ENCODE measurements around the gene VMA21. TPM values are rescaled to one million over a fixed set of nuclear protein-coding genes. Genes with fewer than 3 reads are reported as not detected.

VMA21 gene
- total RNA-seq, 2 experiments from 2014 or later, result 19.3 to 19.4 TPM

- no peak overlapping the region for H3K4me3 Mint-ChIP-seq
- ATAC-seq (ENCODE audit: poor library complexity), result no peak
- no peaks in the 10 kb centered on the region for H3K27me3 Mint-ChIP-seq
- intact Hi-C loops (cut with DNase I, micrococcal nuclease), result no loop called here
- DNase-seq, result no peak
- no peak overlapping the region for H3K27ac Mint-ChIP-seq
- no peaks in the 10 kb centered on the region for H3K4me1 ChIP-seq (ENCODE audit: insufficient read depth, low read length)
- POLR2A ChIA-PET, result no interaction called here
- TF ChIP-seq CTCF (IDR thresholded peaks at IDR 0.05), result no peak
- no peak overlapping the region for H3K27ac ChIP-seq (ENCODE audit: low read depth in 1 of 2, low read length in 2 of 2)
- no peaks in the 10 kb centered on the region for H3K36me3 Mint-ChIP-seq (ENCODE audit: low read depth)
- H3K9me3 ChIP-seq (ENCODE audit: control insufficient read depth in 1 of 2, insufficient read depth in 1 of 2, low read length in 2 of 2), result no peaks in the 10 kb centered on the region
- CTCF ChIA-PET, result no interaction called here
- H3K4me1 Mint-ChIP-seq (ENCODE audit: low read depth), result no peaks in the 10 kb centered on the region
- H3K9me3 Mint-ChIP-seq, result no peaks in the 10 kb centered on the region
- no peak overlapping the region for H3K4me3 ChIP-seq (ENCODE audit: low read length)
- no peaks in the 10 kb centered on the region for H3K27me3 ChIP-seq (ENCODE audit: control insufficient read depth in 1 of 2, insufficient read depth in 2 of 2, low read length in 2 of 2)
- no peaks in the 10 kb centered on the region for H3K36me3 ChIP-seq (ENCODE audit: insufficient read depth, low read length)
These were observed 22.8 kb downstream of the VMA21 start for GRCh38 chrX:151419782-151420181.

DNA sequence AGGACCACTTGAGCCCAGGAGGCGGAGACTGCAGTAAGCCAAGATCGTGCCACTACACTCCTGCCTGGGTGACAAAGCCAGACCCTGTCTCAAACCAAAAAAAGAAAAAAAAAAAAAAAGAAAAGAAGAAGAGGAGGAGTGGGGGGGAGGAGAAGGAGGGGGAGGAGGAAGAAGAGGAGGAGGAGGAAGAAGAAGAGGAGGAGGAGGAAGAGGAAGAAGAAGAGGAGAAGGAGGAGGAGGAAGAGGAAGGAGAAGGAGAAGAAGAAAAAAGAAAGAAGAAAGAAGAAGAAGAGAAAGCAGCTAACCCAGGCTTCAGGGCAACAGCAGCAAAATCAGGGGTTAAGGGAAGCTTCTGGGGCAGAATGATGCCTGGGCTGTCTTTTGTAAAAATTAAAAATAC, 27.5 kb downstream of the VMA21 start:
- no peak for TF ChIP-seq CTCF (IDR thresholded peaks at IDR 0.05)
- ATAC-seq (ENCODE audit: poor library complexity), result no peak
- Histone ChIP-seq H3K36me3 (ENCODE audit: insufficient read depth, low read length) (no peaks in the 10 kb centered on the region), H3K27ac (ENCODE audit: low read depth in 1 of 2, low read length in 2 of 2) (no peak overlapping the region), H3K9me3 (ENCODE audit: control insufficient read depth in 1 of 2, insufficient read depth in 1 of 2, low read length in 2 of 2) (no peaks in the 10 kb centered on the region), H3K4me1 (ENCODE audit: insufficient read depth, low read length) (no peaks in the 10 kb centered on the region), H3K27me3 (ENCODE audit: control insufficient read depth in 1 of 2, insufficient read depth in 2 of 2, low read length in 2 of 2) (no peaks in the 10 kb centered on the region), H3K4me3 (ENCODE audit: low read length) (no peak overlapping the region)
- Mint-ChIP-seq H3K27ac (no peak overlapping the region), H3K36me3 (ENCODE audit: low read depth) (no peaks in the 10 kb centered on the region), H3K9me3 (no peaks in the 10 kb centered on the region), H3K4me3 (no peak overlapping the region), H3K27me3 (no peaks in the 10 kb centered on the region), H3K4me1 (ENCODE audit: low read depth) (no peaks in the 10 kb centered on the region)
- POLR2A ChIA-PET, result no interaction called here
- DNase-seq, result no peak
- intact Hi-C loops (cut with DNase I, micrococcal nuclease), result no loop called here
- CTCF ChIA-PET, result no interaction called here

GRCh38 chrX:151448509-151448908, 51.5 kb downstream of the VMA21 start:
- Histone ChIP-seq H3K27ac (ENCODE audit: low read depth in 1 of 2, low read length in 2 of 2) (no peak overlapping the region), H3K9me3 (ENCODE audit: control insufficient read depth in 1 of 2, insufficient read depth in 1 of 2, low read length in 2 of 2) (no peaks in the 10 kb centered on the region), H3K36me3 (ENCODE audit: insufficient read depth, low read length) (no peaks in the 10 kb centered on the region), H3K4me1 (ENCODE audit: insufficient read depth, low read length) (no peaks in the 10 kb centered on the region), H3K27me3 (ENCODE audit: control insufficient read depth in 1 of 2, insufficient read depth in 2 of 2, low read length in 2 of 2) (no peaks in the 10 kb centered on the region), H3K4me3 (ENCODE audit: low read length) (no peak overlapping the region)
- Mint-ChIP-seq H3K27ac (no peak overlapping the region), H3K9me3 (no peaks in the 10 kb centered on the region), H3K4me3 (no peak overlapping the region), H3K36me3 (ENCODE audit: low read depth) (no peaks in the 10 kb centered on the region), H3K27me3 (peaks cover 6% of the 10 kb centered on the region), H3K4me1 (ENCODE audit: low read depth) (no peaks in the 10 kb centered on the region)
- intact Hi-C loops (cut with DNase I, micrococcal nuclease), result no loop called here
- TF ChIP-seq CTCF (IDR thresholded peaks at IDR 0.05), result no peak
- ChIA-PET POLR2A (no interaction called here), CTCF (no interaction called here)
- ATAC-seq (ENCODE audit: poor library complexity), result no peak
- DNase-seq, result no peak

All from CD4-positive, alpha-beta T cell (primary cell).